Trophoblast cell (in vitro differentiated cells and primary cell): ENCODE measurements around the gene KRT26.

ENCODE experiments used
- DNase-seq, 2 donors: peaks; one replicate each; pipeline ENCODE4 v3.0.0-alpha.2; 2016
- H2AFZ ChIP-seq: 2 replicates; pipeline ENCODE4 v1.6.1; 2013; ENCODE audit warnings: low read length, moderate library complexity, mild to moderate bottlenecking; ENCODE audit not compliant: insufficient read depth, poor library complexity
- H2AK5ac ChIP-seq: 2 replicates; pipeline ENCODE4 v1.6.1; 2013; ENCODE audit warnings: mild to moderate bottlenecking, low read length
- H2BK120ac ChIP-seq: 2 replicates; pipeline ENCODE4 v1.6.1; 2013; ENCODE audit warnings: low read length, mild to moderate bottlenecking, moderate library complexity; ENCODE audit not compliant: insufficient read depth, poor library complexity
- H2BK12ac ChIP-seq: 2 replicates; pipeline ENCODE4 v1.6.1; 2013; ENCODE audit warnings: mild to moderate bottlenecking, low read length, moderate library complexity
- H2BK5ac ChIP-seq: 2 replicates; pipeline ENCODE4 v1.6.1; 2013; ENCODE audit warnings: low read length, low read depth, moderate library complexity, mild to moderate bottlenecking; ENCODE audit not compliant: poor library complexity
- H3K14ac ChIP-seq: 2 replicates; pipeline ENCODE4 v1.6.1; 2013; ENCODE audit warnings: mild to moderate bottlenecking, low read length
- H3K18ac ChIP-seq: 2 replicates; pipeline ENCODE4 v1.6.1; 2013; ENCODE audit warnings: mild to moderate bottlenecking, low read length
- H3K23ac ChIP-seq: 2 replicates; pipeline ENCODE4 v1.6.1; 2013; ENCODE audit warnings: low read length
- H3K27ac ChIP-seq: 2 replicates; pipeline ENCODE4 v1.5.1; 2013; ENCODE audit warnings: low read depth, mild to moderate bottlenecking, inconsistent platforms, low read length, moderate library complexity
- H3K27me3 ChIP-seq: 2 replicates; pipeline ENCODE4 v1.6.1; 2013; ENCODE audit warnings: inconsistent platforms, mild to moderate bottlenecking, low read length, moderate library complexity; ENCODE audit not compliant: insufficient read depth
- H3K36me3 ChIP-seq, 2 experiments: 1 replicate in 1 of 2; 2 replicates in 1 of 2; pipeline ENCODE4 v1.6.1; 2013; ENCODE audit warnings: low read length in 2 of 2, mild to moderate bottlenecking in 2 of 2, moderate library complexity in 1 of 2; ENCODE audit not compliant: insufficient read depth in 2 of 2, control insufficient read depth in 1 of 2
- H3K4ac ChIP-seq: 2 replicates; pipeline ENCODE4 v1.6.1; 2013; ENCODE audit warnings: low read depth, mild to moderate bottlenecking, low read length, moderate library complexity
- H3K4me1 ChIP-seq, 2 experiments: 1 replicate in 1 of 2; 2 replicates in 1 of 2; pipeline ENCODE4 v1.6.1; 2013; ENCODE audit warnings: low read length in 2 of 2, mild to moderate bottlenecking in 2 of 2, moderate library complexity in 1 of 2; ENCODE audit not compliant: insufficient read depth in 2 of 2, control insufficient read depth in 1 of 2
- H3K4me2 ChIP-seq: 2 replicates; pipeline ENCODE4 v1.6.1; 2013; ENCODE audit warnings: inconsistent platforms, mild to moderate bottlenecking, low read length, moderate library complexity
- H3K4me3 ChIP-seq: 2 replicates; pipeline ENCODE4 v1.5.1; 2013; ENCODE audit warnings: mild to moderate bottlenecking, low read depth, low read length, inconsistent platforms
- H3K79me1 ChIP-seq: one replicate; pipeline ENCODE4 v1.6.1; 2013; ENCODE audit warnings: low read length
- H3K79me2 ChIP-seq: 2 replicates; pipeline ENCODE4 v1.6.1; 2013; ENCODE audit warnings: low read length, mild to moderate bottlenecking; ENCODE audit not compliant: control insufficient read depth, insufficient read depth, poor library complexity
- H3K9ac ChIP-seq: 2 replicates; pipeline ENCODE4 v1.6.1; 2013; ENCODE audit warnings: mild to moderate bottlenecking, low read length
- H3K9me3 ChIP-seq: 2 replicates; pipeline ENCODE4 v1.6.1; 2013; ENCODE audit warnings: low read depth, mild to moderate bottlenecking, control low read depth, inconsistent platforms, low read length; ENCODE audit not compliant: insufficient read depth
- H4K12ac ChIP-seq: 2 replicates; pipeline ENCODE4 v1.6.1; 2013; ENCODE audit warnings: low read depth, mild to moderate bottlenecking, low read length, moderate library complexity
- H4K8ac ChIP-seq: 2 replicates; pipeline ENCODE4 v1.6.1; 2013; ENCODE audit warnings: low read depth, mild to moderate bottlenecking, low read length, moderate library complexity
- H4K91ac ChIP-seq: one replicate; pipeline ENCODE4 v1.6.1; 2013; ENCODE audit warnings: low read depth, mild to moderate bottlenecking, low read length, moderate library complexity
- WGBS: extraction: QIAGEN DNeasy Blood & Tissue Kit; methylation state at CpG from one replicate; pipeline ENCODE4 v1.1.7; 2013; ENCODE audit warnings: missing lambda C conversion rate; ENCODE audit not compliant: insufficient read length, insufficient coverage; ENCODE audit errors: extremely low coverage; 5-methylcytosine and 5-hydroxymethylcytosine counted together

Gene KRT26

GRCh38 chr17:40735016-40735415 is 37.0 kb downstream of the KRT26 start:
- Histone ChIP-seq H3K9me3 (peaks cover 2% of the 10 kb centered on the region), H3K9ac (no peak overlapping the region), H3K4me3 (no peak overlapping the region), H3K4me2 (no peak overlapping the region), H3K79me1 (no peaks in the 10 kb centered on the region), H3K18ac (no peak overlapping the region), H3K14ac (no peak overlapping the region), H4K12ac (no peak overlapping the region), H4K91ac (no peak overlapping the region), H2AFZ (no peak overlapping the region), H3K27ac (no peak overlapping the region), H3K27me3 (no peaks in the 10 kb centered on the region), H3K36me3 (no peaks in the 10 kb centered on the region), H2BK12ac (no peak overlapping the region), H3K4ac (no peak overlapping the region), H3K23ac (no peak overlapping the region), H2BK5ac (no peak overlapping the region), H4K8ac (no peak overlapping the region), H2AK5ac (no peak overlapping the region), H2BK120ac (no peak overlapping the region), H3K79me2 (no peaks in the 10 kb centered on the region), H3K4me1 (no peaks in the 10 kb centered on the region)
- DNase-seq: no peak
- no CpG with 5 or more reads among the region's 1 CpG for WGBS

- Histone ChIP-seq H3K9me3 (peaks cover 2% of the 10 kb centered on the region), H3K27me3 (no peaks in the 10 kb centered on the region), H3K18ac (no peak overlapping the region), H2BK120ac (no peak overlapping the region), H4K91ac (no peak overlapping the region), H4K12ac (no peak overlapping the region), H3K4ac (no peak overlapping the region), H3K4me1 (no peaks in the 10 kb centered on the region), H3K79me1 (no peaks in the 10 kb centered on the region), H3K4me2 (no peak overlapping the region), H3K23ac (no peak overlapping the region), H3K36me3 (no peaks in the 10 kb centered on the region), H3K4me3 (no peak overlapping the region), H3K9ac (no peak overlapping the region), H4K8ac (no peak overlapping the region), H3K79me2 (no peaks in the 10 kb centered on the region), H2BK12ac (no peak overlapping the region), H3K27ac (no peak overlapping the region), H3K14ac (no peak overlapping the region), H2BK5ac (no peak overlapping the region), H2AK5ac (no peak overlapping the region), H2AFZ (no peak overlapping the region)
- no CpG with 5 or more reads among the region's 6 CpGs for WGBS
- no peak for DNase-seq
Observed at GRCh38 chr17:40734018-40734417, 38.0 kb downstream of the KRT26 start.

DNA sequence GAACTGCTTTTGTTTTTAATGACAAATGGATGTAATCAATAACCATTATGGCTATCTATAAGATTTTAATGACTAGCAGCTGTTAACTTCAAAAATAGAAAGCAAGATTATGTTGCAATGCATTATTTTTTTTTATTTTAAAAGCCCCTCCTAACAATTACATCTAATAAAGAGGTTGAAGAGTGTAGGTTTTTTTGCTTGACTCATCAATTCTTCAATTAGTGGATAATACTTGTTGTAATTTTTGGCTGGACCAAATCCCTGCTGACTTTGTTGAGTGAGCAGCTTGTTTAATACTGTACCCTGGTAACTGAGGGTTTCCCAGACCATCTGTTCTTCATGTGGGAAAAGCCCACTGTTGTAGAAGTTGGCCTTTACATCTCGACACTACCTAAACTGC is 41.0 kb downstream of the KRT26 start:
- Histone ChIP-seq H3K14ac (no peak overlapping the region), H4K8ac (no peak overlapping the region), H4K12ac (no peak overlapping the region), H3K79me1 (no peaks in the 10 kb centered on the region), H4K91ac (no peak overlapping the region), H3K9ac (no peak overlapping the region), H2BK5ac (no peak overlapping the region), H3K4me1 (no peaks in the 10 kb centered on the region), H2AK5ac (no peak overlapping the region), H3K27me3 (no peaks in the 10 kb centered on the region), H3K23ac (no peak overlapping the region), H3K27ac (no peak overlapping the region), H3K79me2 (no peaks in the 10 kb centered on the region), H2BK12ac (no peak overlapping the region), H2AFZ (no peak overlapping the region), H3K36me3 (no peaks in the 10 kb centered on the region), H3K4me3 (no peak overlapping the region), H3K4me2 (no peak overlapping the region), H3K4ac (no peak overlapping the region), H2BK120ac (no peak overlapping the region), H3K9me3 (peaks cover 2% of the 10 kb centered on the region), H3K18ac (no peak overlapping the region)
- no peak for DNase-seq
- WGBS: no CpG with 5 or more reads among the region's 1 CpG

DNA sequence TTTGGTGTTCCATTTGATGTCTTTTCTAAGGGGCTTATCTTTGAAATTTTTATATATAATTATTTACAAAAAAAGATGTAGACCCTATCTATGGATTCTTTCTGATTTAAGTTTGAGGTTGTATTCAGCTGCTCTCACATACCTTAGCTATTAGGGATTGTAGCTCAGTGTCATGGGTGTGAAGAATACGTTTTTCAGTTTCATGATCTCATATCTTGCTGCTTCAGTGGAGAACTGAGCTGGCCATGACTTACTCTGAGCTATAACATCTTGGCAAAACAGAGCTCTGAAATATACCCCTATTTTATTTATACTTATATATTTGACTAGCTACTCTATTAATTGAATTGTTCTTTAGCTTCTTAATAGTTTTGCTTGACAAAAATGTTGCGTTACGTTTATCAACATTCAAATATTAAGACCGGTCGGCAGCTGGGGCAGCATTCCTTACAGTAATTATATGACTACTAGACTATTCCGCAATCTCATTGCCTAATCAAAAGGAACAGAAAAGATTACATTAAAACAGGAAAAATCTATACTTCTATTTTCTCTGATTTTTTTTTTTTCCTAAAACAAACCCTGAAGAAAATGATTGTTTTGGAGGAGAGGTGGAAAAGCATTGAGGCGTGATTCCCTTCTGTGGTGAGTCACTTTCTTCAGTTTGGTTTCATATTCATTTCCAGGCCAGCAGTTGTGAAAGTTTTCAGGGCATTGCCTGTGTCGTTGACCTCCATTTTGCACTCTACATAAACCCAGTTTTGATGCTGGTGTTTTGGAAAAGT is 44.4 kb downstream of the KRT26 start:
- Histone ChIP-seq H2AK5ac (no peak overlapping the region), H3K23ac (no peak overlapping the region), H3K4me2 (no peak overlapping the region), H3K9me3 (peaks cover 2% of the 10 kb centered on the region), H3K27ac (no peak overlapping the region), H3K9ac (no peak overlapping the region), H3K14ac (no peak overlapping the region), H4K12ac (no peak overlapping the region), H4K91ac (no peak overlapping the region), H3K18ac (no peak overlapping the region), H3K4me3 (no peak overlapping the region), H3K79me1 (no peaks in the 10 kb centered on the region), H2BK120ac (no peak overlapping the region), H2AFZ (no peak overlapping the region), H3K27me3 (no peaks in the 10 kb centered on the region), H3K79me2 (no peaks in the 10 kb centered on the region), H4K8ac (no peak overlapping the region), H3K4me1 (no peaks in the 10 kb centered on the region), H3K4ac (no peak overlapping the region), H2BK5ac (no peak overlapping the region), H2BK12ac (no peak overlapping the region), H3K36me3 (no peaks in the 10 kb centered on the region)
- peak; percentile 47 to 87 for DNase-seq
- WGBS: no CpG with 5 or more reads among the region's 8 CpGs
